K562 (cell line): Measurements from ENCODE around the gene VPS13D. TPM values are rescaled to one million over a fixed set of nuclear protein-coding genes. Genes with fewer than 3 reads are reported as not detected.

Experiments used
- ATAC-seq: fragments of 200-7000 bp; cut with Tn5 transposase; 3 replicates; pipeline ENCODE4 v1.9.1; 2020; ENCODE audit warnings: moderate library complexity
- BruUV-seq: library from RNA; stranded (reverse); fragments of 400-500 nt; replicated peaks from 2 replicates; lab custom pipeline; 2021; lab: Mats Ljungman, UMichigan
- CTCF ChIA-PET: fragments of 300-600 bp; formaldehyde crosslinking; extraction: SDS; loops from one replicate; lab custom pipeline; 2021; ENCODE audit warnings: low intra/inter-chr PET ratio; lab: Yijun Ruan, JAX
- POLR2A ChIA-PET: fragments of 300-600, 350-650 bp; sonication (Branson Sonifier 250); formaldehyde crosslinking; extraction: SDS; loops from one replicate; lab custom pipeline; 2021; ENCODE audit warnings: antibody characterized with exemption, inconsistent platforms; lab: Yijun Ruan, JAX
- DNase-seq, 4 experiments: peaks; one replicate each; pipeline versions ENCODE4 v3.0.0 to v3.0.0-alpha.2; 2011 to 2018; ENCODE audit warnings: low spot score in 3 of 4, mixed read lengths in 3 of 4; ENCODE audit errors: extremely low read depth in 1 of 4
- FAIRE-seq: peaks from 2 replicates; lab custom pipeline; 2011; peaks lifted over from hg19 to GRCh38; lab: Jason Lieb, UNC
- H2AFZ ChIP-seq: 2 replicates; pipeline ENCODE4 v1.6.0; 2011; ENCODE audit warnings: low read depth, low read length, control low read depth, inconsistent platforms
- H3K27ac ChIP-seq: fragments of 200-600 bp; 3 replicates; pipeline ENCODE4 v1.8.0; 2011; ENCODE audit warnings: low read depth, mild to moderate bottlenecking, control low read depth, inconsistent platforms, low read length, moderate library complexity, mixed read lengths; ENCODE audit errors: extremely low read depth
- H3K27me3 ChIP-seq, 2 experiments: fragments of 300-600 bp in 1 of 2; 2 replicates in 1 of 2; 3 replicates in 1 of 2; pipeline versions ENCODE4 v1.6.0 to v1.8.0; 2011; ENCODE audit warnings: inconsistent platforms in 2 of 2, low read length in 2 of 2, mild to moderate bottlenecking in 1 of 2, mixed read lengths in 1 of 2, moderate library complexity in 1 of 2; ENCODE audit not compliant: control insufficient read depth in 2 of 2, insufficient read depth in 2 of 2
- H3K36me3 ChIP-seq: fragments of 300-600 bp; 3 replicates; pipeline ENCODE4 v1.8.0; 2011; ENCODE audit warnings: mild to moderate bottlenecking, low read length, inconsistent platforms; ENCODE audit not compliant: control insufficient read depth, insufficient read depth
- H3K4me1 ChIP-seq, 2 experiments: fragments of 200-600 bp in 1 of 2; replicated peaks in 1 of 2; 2 replicates in 1 of 2; 3 replicates in 1 of 2; pipeline versions ENCODE4 v1.5.1 to v1.8.0; 2011; ENCODE audit warnings: inconsistent platforms in 2 of 2, low read length in 2 of 2, mild to moderate bottlenecking in 1 of 2, mixed read lengths in 1 of 2, moderate library complexity in 1 of 2; ENCODE audit not compliant: control insufficient read depth in 2 of 2, insufficient read depth in 2 of 2
- H3K4me2 ChIP-seq: 2 replicates; pipeline ENCODE4 v1.6.1; 2011; ENCODE audit warnings: low read length, control low read depth, inconsistent platforms, mixed read lengths; ENCODE audit not compliant: insufficient read depth
- H3K4me3 ChIP-seq: fragments of 200-600 bp; sonication (generic), shearing (Covaris generic); 2 replicates; pipeline ENCODE4 v1.5.1; 2016; ENCODE audit warnings: control low read depth, inconsistent platforms
- H3K79me2 ChIP-seq: fragments of 200-600 bp; 3 replicates; pipeline ENCODE4 v1.8.0; 2011; ENCODE audit warnings: low read length, inconsistent platforms; ENCODE audit not compliant: control insufficient read depth, insufficient read depth
- H3K9ac ChIP-seq, 2 experiments: 2 replicates each; pipeline versions ENCODE4 v1.6.0 to v1.6.1; 2011; ENCODE audit warnings: low read depth in 2 of 2, low read length in 2 of 2, control low read depth in 1 of 2, inconsistent platforms in 1 of 2, mild to moderate bottlenecking in 1 of 2, mixed read lengths in 1 of 2; ENCODE audit not compliant: insufficient read depth in 1 of 2
- H3K9me1 ChIP-seq: one replicate; pipeline ENCODE4 v1.6.0; 2011; ENCODE audit warnings: inconsistent platforms, mild to moderate bottlenecking, low read length, moderate library complexity; ENCODE audit not compliant: control insufficient read depth, insufficient read depth
- H3K9me3 ChIP-seq: replicated peaks from 2 replicates; pipeline ENCODE4 v1.5.1; 2011; ENCODE audit warnings: low read depth, low read length, inconsistent platforms; ENCODE audit not compliant: control insufficient read depth, insufficient read depth
- H4K20me1 ChIP-seq: replicated peaks from 2 replicates; pipeline ENCODE4 v1.6.1; 2011; ENCODE audit warnings: low read length, inconsistent platforms, mixed read lengths; ENCODE audit not compliant: control insufficient read depth, insufficient read depth
- BCOR ChIP-seq: fragments of 450-650 bp; IDR thresholded peaks from 2 replicates; pipeline ENCODE4 v1.6.1; 2016
- CSDE1 ChIP-seq, 2 experiments: fragments of 450-650 bp; IDR thresholded peaks; 2 replicates each; pipeline ENCODE4 v1.6.1; 2016; ENCODE audit warnings: mild to moderate bottlenecking in 1 of 2
- HNRNPLL ChIP-seq: fragments of 200-400 bp; formaldehyde crosslinking; IDR thresholded peaks from 2 replicates; pipeline ENCODE4 v1.6.1; 2017; ENCODE audit warnings: low read length, low read depth, mild to moderate bottlenecking; ENCODE audit not compliant: poor library complexity, severe bottlenecking
- HOXB6 ChIP-seq: fragments of 250-450 bp; sonication (Bioruptor Pico); IDR thresholded peaks from 2 replicates; pipeline ENCODE4 v1.5.1; 2022; ENCODE audit warnings: mild to moderate bottlenecking, borderline replicate concordance
- PTRF ChIP-seq: fragments of 450-650 bp; IDR thresholded peaks from 2 replicates; pipeline ENCODE4 v1.6.1; 2016; ENCODE audit warnings: mild to moderate bottlenecking, missing genetic modification characterization, missing compliant biosample characterization
- ZFP30 ChIP-seq: fragments of 250-450 bp; sonication (Bioruptor Pico); IDR thresholded peaks from 2 replicates; pipeline ENCODE4 v1.8.0; 2022; ENCODE audit warnings: moderate library complexity, mild to moderate bottlenecking, inconsistent platforms, borderline replicate concordance
- WGBS: fragments of 100-300 bp; shearing (Covaris generic); methylation state at CpG from one replicate; pipeline ENCODE4 v1.1.6; 2016; ENCODE audit warnings: low coverage, mixed read lengths; ENCODE audit not compliant: insufficient coverage; ENCODE audit errors: missing lambda C conversion rate; 5-methylcytosine and 5-hydroxymethylcytosine counted together
- in situ Hi-C: fragments of 300-500 bp; cut with MboI; formaldehyde crosslinking; loops from 4 replicates; pipeline ENCODE4 v1.15.0; 2018; ENCODE audit warnings: inconsistent platforms, mixed read lengths
- intact Hi-C: fragments of 100-400 bp; cut with micrococcal nuclease; formaldehyde crosslinking; loops from 2 replicates; pipeline ENCODE4 v1.14.2; 2022
- polyA plus RNA-seq, 8 experiments: library from polyadenylated mRNA; depleted of rRNA in 4 of 8; stranded (reverse) in 5 of 8; unstranded in 3 of 8; fragments of >200 nt; fragmentation: Nextera tagmentation in 2 of 8; fragmentation: Illumina TruSeq in 1 of 8; extraction: Ambion mirVana in 2 of 8; extraction: Trizol in 1 of 8; gene quantifications; 2 replicates each; pipeline versions ENCODE4 v1.2.1 to v1.2.3, GENCODE V29; 2011 to 2014; ENCODE audit warnings: inconsistent platforms in 1 of 8, missing spikeins in 1 of 8
- total RNA-seq, 7 experiments: library from RNA; depleted of rRNA in 6 of 7; stranded (reverse); fragments of >200 nt in 6 of 7; fragmentation: Illumina TruSeq in 2 of 7; extraction: Trizol in 2 of 7; gene quantifications; 2 replicates each; pipeline versions ENCODE4 v1.2.1 to v1.2.3, GENCODE V29; 2011 to 2021; ENCODE audit warnings: low replicate concordance in 1 of 7
- TF ChIP-seq, protein P1 (sequence below): sonication (generic); formaldehyde crosslinking; IDR thresholded peaks from 2 replicates; pipeline ENCODE4 v1.8.1; 2023; ENCODE audit warnings: mild to moderate bottlenecking, missing genetic modification reagents, moderate library complexity
- TF ChIP-seq, protein P2 (sequence below): sonication (generic); formaldehyde crosslinking; IDR thresholded peaks from 2 replicates; pipeline ENCODE4 v1.8.0; 2022; ENCODE audit warnings: mild to moderate bottlenecking, missing genetic modification reagents, borderline replicate concordance
- TF ChIP-seq, protein P3 (sequence below): sonication (generic); formaldehyde crosslinking; IDR thresholded peaks from 2 replicates; pipeline ENCODE4 v1.8.1; 2022; ENCODE audit warnings: missing genetic modification reagents

Gene VPS13D
- total and polyA plus RNA-seq, 9 of the 15 experiments (the other 6 are each of a cell fraction or from before 2014, with no cell fraction given) = 6.1 to 51.5 (median 38.5) TPM

DNA sequence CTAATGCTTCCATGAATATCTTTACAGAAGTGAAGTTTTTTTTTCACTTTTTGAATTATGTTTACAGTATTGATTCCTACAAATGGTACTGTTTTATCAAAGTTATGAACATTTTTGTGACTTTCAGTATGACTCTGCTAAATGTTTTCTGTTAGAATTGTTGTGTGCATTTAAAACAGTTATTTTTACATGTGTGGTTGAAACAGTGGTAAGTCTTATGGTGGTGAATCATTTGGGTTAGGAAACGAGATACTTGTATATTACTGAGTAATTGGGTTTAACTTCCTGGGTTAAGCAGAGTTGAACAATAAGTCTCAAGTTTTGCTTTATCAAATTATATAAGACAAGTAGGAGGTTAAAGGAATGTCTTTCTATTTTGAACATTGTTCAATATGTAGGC, 66.8 kb downstream of the VPS13D start:
- ChIA-PET CTCF (no interaction called here), POLR2A (interaction anchor here (0.6 to 1.2 kb wide), 3 partner anchors 10 to 302 kb away, joined by 3 to 4 read pairs (median 3); no protein-coding TSS in a partner anchor)
- no peaks in the 10 kb centered on the region for H3K9me3 ChIP-seq
- TF ChIP-seq CSDE1 (IDR thresholded peaks at IDR 0.05) (no peak), ZFP30 (CRISPR knock-in tag) (no peak), BCOR (no peak), PTRF (tag) (no peak), HNRNPLL (no peak), HOXB6 (CRISPR knock-in tag) (no peak)
- TF ChIP-seq, protein P1, sequence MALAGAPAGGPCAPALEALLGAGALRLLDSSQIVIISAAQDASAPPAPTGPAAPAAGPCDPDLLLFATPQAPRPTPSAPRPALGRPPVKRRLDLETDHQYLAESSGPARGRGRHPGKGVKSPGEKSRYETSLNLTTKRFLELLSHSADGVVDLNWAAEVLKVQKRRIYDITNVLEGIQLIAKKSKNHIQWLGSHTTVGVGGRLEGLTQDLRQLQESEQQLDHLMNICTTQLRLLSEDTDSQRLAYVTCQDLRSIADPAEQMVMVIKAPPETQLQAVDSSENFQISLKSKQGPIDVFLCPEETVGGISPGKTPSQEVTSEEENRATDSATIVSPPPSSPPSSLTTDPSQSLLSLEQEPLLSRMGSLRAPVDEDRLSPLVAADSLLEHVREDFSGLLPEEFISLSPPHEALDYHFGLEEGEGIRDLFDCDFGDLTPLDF (CRISPR knock-in tag) = no peak
- TF ChIP-seq, protein P2, sequence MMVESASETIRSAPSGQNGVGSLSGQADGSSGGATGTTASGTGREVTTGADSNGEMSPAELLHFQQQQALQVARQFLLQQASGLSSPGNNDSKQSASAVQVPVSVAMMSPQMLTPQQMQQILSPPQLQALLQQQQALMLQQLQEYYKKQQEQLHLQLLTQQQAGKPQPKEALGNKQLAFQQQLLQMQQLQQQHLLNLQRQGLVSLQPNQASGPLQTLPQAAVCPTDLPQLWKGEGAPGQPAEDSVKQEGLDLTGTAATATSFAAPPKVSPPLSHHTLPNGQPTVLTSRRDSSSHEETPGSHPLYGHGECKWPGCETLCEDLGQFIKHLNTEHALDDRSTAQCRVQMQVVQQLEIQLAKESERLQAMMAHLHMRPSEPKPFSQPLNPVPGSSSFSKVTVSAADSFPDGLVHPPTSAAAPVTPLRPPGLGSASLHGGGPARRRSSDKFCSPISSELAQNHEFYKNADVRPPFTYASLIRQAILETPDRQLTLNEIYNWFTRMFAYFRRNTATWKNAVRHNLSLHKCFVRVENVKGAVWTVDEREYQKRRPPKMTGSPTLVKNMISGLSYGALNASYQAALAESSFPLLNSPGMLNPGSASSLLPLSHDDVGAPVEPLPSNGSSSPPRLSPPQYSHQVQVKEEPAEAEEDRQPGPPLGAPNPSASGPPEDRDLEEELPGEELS (CRISPR knock-in tag) = no peak
- TF ChIP-seq, protein P3, sequence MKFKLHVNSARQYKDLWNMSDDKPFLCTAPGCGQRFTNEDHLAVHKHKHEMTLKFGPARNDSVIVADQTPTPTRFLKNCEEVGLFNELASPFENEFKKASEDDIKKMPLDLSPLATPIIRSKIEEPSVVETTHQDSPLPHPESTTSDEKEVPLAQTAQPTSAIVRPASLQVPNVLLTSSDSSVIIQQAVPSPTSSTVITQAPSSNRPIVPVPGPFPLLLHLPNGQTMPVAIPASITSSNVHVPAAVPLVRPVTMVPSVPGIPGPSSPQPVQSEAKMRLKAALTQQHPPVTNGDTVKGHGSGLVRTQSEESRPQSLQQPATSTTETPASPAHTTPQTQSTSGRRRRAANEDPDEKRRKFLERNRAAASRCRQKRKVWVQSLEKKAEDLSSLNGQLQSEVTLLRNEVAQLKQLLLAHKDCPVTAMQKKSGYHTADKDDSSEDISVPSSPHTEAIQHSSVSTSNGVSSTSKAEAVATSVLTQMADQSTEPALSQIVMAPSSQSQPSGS = no peak
- intact Hi-C loops = no loop called here
- no peak overlapping the region for H2AFZ ChIP-seq
- no peak for FAIRE-seq
- 63% methylated on average over 1 of the region's 1 CpG for WGBS
- no peaks in the 10 kb centered on the region for H3K4me1 ChIP-seq
- no peak overlapping the region for H3K27ac ChIP-seq
- no peak for ATAC-seq
- H3K9ac ChIP-seq = no peak overlapping the region
- H3K27me3 ChIP-seq = no peaks in the 10 kb centered on the region
- no peaks in the 10 kb centered on the region for H3K79me2 ChIP-seq
- peaks cover 73% of the 10 kb centered on the region; the same call in 2 of the 3 replicates for H3K36me3 ChIP-seq
- BruUV-seq = no TSS peak
- no peaks in the 10 kb centered on the region for H3K9me1 ChIP-seq
- H3K4me3 ChIP-seq = no peak overlapping the region
- no peak overlapping the region for H3K4me2 ChIP-seq
- in situ Hi-C loops = no loop called here
- no peak for DNase-seq
- H4K20me1 ChIP-seq = no peaks in the 10 kb centered on the region
